Fibroblast of lung (primary cell): ENCODE results near the gene HCN3. TPM values are rescaled to one million over a fixed set of nuclear protein-coding genes. Genes with fewer than 3 reads are reported as not detected.

Experiments used
- DNase-seq, 2 donors: peaks; one replicate each; pipeline versions ENCODE4 v3.0.0 to v3.0.0-alpha.2; 2010; ENCODE audit warnings: low read depth in 2 of 2
- H2AFZ ChIP-seq: 2 replicates; pipeline ENCODE4 v1.5.1; 2012; ENCODE audit warnings: low read length, control low read depth, inconsistent platforms
- H3K27ac ChIP-seq: 2 replicates; pipeline ENCODE4 v1.5.1; 2011; ENCODE audit warnings: low read length, control low read depth; ENCODE audit not compliant: insufficient read depth
- H3K27me3 ChIP-seq: 2 replicates; pipeline ENCODE4 v1.5.1; 2011; ENCODE audit warnings: mild to moderate bottlenecking, low read length; ENCODE audit not compliant: control insufficient read depth, insufficient read depth
- H3K36me3 ChIP-seq: 2 replicates; pipeline ENCODE4 v1.5.1; 2011; ENCODE audit warnings: low read length; ENCODE audit not compliant: control insufficient read depth, insufficient read depth
- H3K4me1 ChIP-seq: 2 replicates; pipeline ENCODE4 v1.5.1; 2011; ENCODE audit warnings: low read length; ENCODE audit not compliant: control insufficient read depth, insufficient read depth; ENCODE audit errors: extremely low read depth
- H3K4me2 ChIP-seq: 2 replicates; pipeline ENCODE4 v1.5.1; 2011; ENCODE audit warnings: low read length, control low read depth; ENCODE audit not compliant: insufficient read depth; ENCODE audit errors: extremely low read depth
- H3K4me3 ChIP-seq, 4 experiments: fragments of 200-600 bp in 1 of 4; sonication (generic) in 1 of 4; replicated peaks in 1 of 4; 2 replicates each; pipeline ENCODE4 v1.5.1; 2011 to 2016; ENCODE audit warnings: low read length in 4 of 4, low read depth in 3 of 4, mild to moderate bottlenecking in 3 of 4, control low read depth in 2 of 4, inconsistent platforms in 1 of 4, mixed read lengths in 1 of 4; ENCODE audit not compliant: insufficient read depth in 1 of 4; ENCODE audit errors: control extremely low read depth in 1 of 4
- H3K79me2 ChIP-seq: 2 replicates; pipeline ENCODE4 v1.5.1; 2012; ENCODE audit warnings: mild to moderate bottlenecking, low read length, inconsistent platforms; ENCODE audit not compliant: control insufficient read depth, insufficient read depth
- H3K9ac ChIP-seq: 2 replicates; pipeline ENCODE4 v1.5.1; 2011; ENCODE audit warnings: mild to moderate bottlenecking, low read length, control low read depth; ENCODE audit not compliant: insufficient read depth
- H3K9me3 ChIP-seq: 2 replicates; pipeline ENCODE4 v1.5.1; 2012; ENCODE audit warnings: low read depth, low read length; ENCODE audit not compliant: control insufficient read depth, insufficient read depth
- H4K20me1 ChIP-seq: 2 replicates; pipeline ENCODE4 v1.5.1; 2011; ENCODE audit warnings: low read length; ENCODE audit not compliant: control insufficient read depth, insufficient read depth; ENCODE audit errors: extremely low read depth
- CTCF ChIP-seq, 2 donors: IDR thresholded peaks in 1 of 2; conservative IDR thresholded peaks in 1 of 2; 1 replicate in 1 of 2; 2 replicates in 1 of 2; pipeline ENCODE4 v1.5.1; 2011 to 2012; ENCODE audit warnings: low read length in 2 of 2, control low read depth in 1 of 2, inconsistent platforms in 1 of 2, low read depth in 1 of 2, mild to moderate bottlenecking in 1 of 2
- EZH2 ChIP-seq: IDR thresholded peaks from 2 replicates; pipeline ENCODE4 v1.5.1; 2012; ENCODE audit warnings: low read length, control low read depth, mild to moderate bottlenecking; ENCODE audit errors: missing control alignments
- polyA plus RNA-seq, 2 donors: library from polyadenylated mRNA; depleted of rRNA in 1 of 2; stranded (reverse) in 1 of 2; unstranded in 1 of 2; fragments of >200 nt; gene quantifications; 2 replicates each; pipeline ENCODE4 v1.2.1, GENCODE V29; 2011 to 2012; ENCODE audit warnings: missing spikeins in 1 of 2
- total RNA-seq: library from RNA; depleted of rRNA; stranded (reverse); fragments of >200 nt; gene quantifications from 2 replicates; pipeline ENCODE4 v1.2.1, GENCODE V29; 2014

The HCN3 gene
- total and polyA plus RNA-seq, 2 donors (not counting 1 experiment from before 2014, with no cell fraction given) = 0.86 to 0.99 TPM

- Histone ChIP-seq H3K27me3 (no peaks in the 10 kb centered on the region), H3K9ac (peak overlapping the region; percentile 69), H2AFZ (no peak overlapping the region), H3K4me2 (peak overlapping the region; percentile 90), H3K9me3 (no peaks in the 10 kb centered on the region), H3K4me3 (peak overlapping the region; percentile 61 to 98 (median 74)), H4K20me1 (no peaks in the 10 kb centered on the region), H3K36me3 (peaks cover 9% of the 10 kb centered on the region), H3K27ac (peak overlapping the region; percentile 89), H3K4me1 (peaks cover 6% of the 10 kb centered on the region), H3K79me2 (peaks cover 37% of the 10 kb centered on the region)
- no peak for DNase-seq
- TF ChIP-seq CTCF (conservative IDR thresholded peaks at IDR 0.05 in 1 of 2, IDR thresholded peaks at IDR 0.05 in 1 of 2; ENCODE audit: low read depth in 1 of 2, low read length in 2 of 2) (no peak), EZH2 (no peak)
Observed at GRCh38 chr1:155309423-155310021, 32.3 kb downstream of the HCN3 start.

DNA sequence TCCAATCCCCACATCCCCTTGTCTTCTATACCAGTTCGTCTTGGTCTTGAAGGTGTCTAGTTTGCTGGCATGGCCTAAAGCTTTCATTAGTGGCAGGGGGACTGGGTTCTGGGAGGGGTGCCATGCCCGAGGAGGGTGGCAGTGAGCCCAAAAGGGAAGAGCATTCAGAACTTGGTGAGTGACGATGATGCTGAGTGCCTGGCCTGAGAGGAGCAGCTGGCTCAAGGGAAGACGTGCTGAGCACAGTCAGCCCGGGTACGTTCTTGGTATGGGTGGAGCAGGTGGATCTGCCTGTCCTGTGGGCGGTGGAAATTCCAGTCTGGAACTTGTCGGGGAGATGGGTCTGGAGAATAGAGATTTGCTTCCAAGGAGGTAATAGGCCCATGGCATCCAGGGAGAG is 36.0 kb downstream of the HCN3 start:
- Histone ChIP-seq H2AFZ (no peak overlapping the region), H3K4me3 (no peak overlapping the region), H3K27me3 (no peaks in the 10 kb centered on the region), H3K79me2 (peaks cover 39% of the 10 kb centered on the region), H3K4me1 (peaks cover 6% of the 10 kb centered on the region), H3K36me3 (peaks cover 16% of the 10 kb centered on the region), H4K20me1 (no peaks in the 10 kb centered on the region), H3K9ac (no peak overlapping the region), H3K4me2 (no peak overlapping the region), H3K27ac (no peak overlapping the region), H3K9me3 (no peaks in the 10 kb centered on the region)
- DNase-seq = no peak
- TF ChIP-seq CTCF (conservative IDR thresholded peaks at IDR 0.05 in 1 of 2, IDR thresholded peaks at IDR 0.05 in 1 of 2; ENCODE audit: low read depth in 1 of 2, low read length in 2 of 2) (no peak), EZH2 (no peak)

GRCh38 chr1:155316922-155317321 is 39.7 kb downstream of the HCN3 start:
- no peak for DNase-seq
- TF ChIP-seq EZH2 (no peak), CTCF (conservative IDR thresholded peaks at IDR 0.05 in 1 of 2, IDR thresholded peaks at IDR 0.05 in 1 of 2; ENCODE audit: low read depth in 1 of 2, low read length in 2 of 2) (no peak)
- Histone ChIP-seq H2AFZ (no peak overlapping the region), H3K79me2 (peaks cover 14% of the 10 kb centered on the region), H4K20me1 (peaks cover 2% of the 10 kb centered on the region), H3K9ac (no peak overlapping the region), H3K4me3 (no peak overlapping the region), H3K4me1 (peaks cover 16% of the 10 kb centered on the region), H3K27ac (no peak overlapping the region), H3K27me3 (no peaks in the 10 kb centered on the region), H3K4me2 (no peak overlapping the region), H3K36me3 (peaks cover 26% of the 10 kb centered on the region), H3K9me3 (no peaks in the 10 kb centered on the region)
